NCI-H1694 (cell line): ENCODE measurements around the gene YPEL3.

Source experiments
- DNase-seq: peaks from one replicate; lab custom pipeline; 2025; lab: John Stamatoyannopoulos, UW

YPEL3 gene

GRCh38 chr16:30046178-30046577 lies 49.8 kb downstream of the YPEL3 start:
- no peak for DNase-seq
